Endothelial cell of umbilical vein (primary cell): ENCODE measurements around the gene PDE4B. TPM values are rescaled to one million over a fixed set of nuclear protein-coding genes. Genes with fewer than 3 reads are reported as not detected.

Experiments
- BruUV-seq: library from RNA; stranded (reverse); fragments of 400-500 nt; replicated peaks from 2 replicates; lab custom pipeline; 2021; lab: Mats Ljungman, UMichigan
- CTCF ChIA-PET: fragments of 300-600, 350-600 bp; sonication (Branson Sonifier 250); formaldehyde crosslinking; loops from one replicate; lab custom pipeline; 2021; ENCODE audit warnings: antibody characterized with exemption, inconsistent platforms; lab: Charles Lee
- POLR2A ChIA-PET: fragments of 300-600, 350-600 bp; sonication (Branson Sonifier 250); formaldehyde crosslinking; loops from one replicate; lab custom pipeline; 2021; ENCODE audit warnings: antibody characterized with exemption, inconsistent platforms; lab: Charles Lee
- DNase-seq: peaks from one replicate; pipeline ENCODE4 v3.0.0-alpha.2; 2011; ENCODE audit warnings: low read depth, low spot score
- FAIRE-seq: peaks from 2 replicates; lab custom pipeline; 2011; peaks lifted over from hg19 to GRCh38; lab: Jason Lieb, UNC
- H2AFZ ChIP-seq: 2 replicates; pipeline ENCODE4 v1.6.0; 2012; ENCODE audit warnings: low read depth, low read length, control low read depth, inconsistent platforms
- H3K27ac ChIP-seq: 2 replicates; pipeline ENCODE4 v1.5.1; 2011; ENCODE audit warnings: low read depth, mild to moderate bottlenecking, control low read depth, low read length, moderate library complexity; ENCODE audit not compliant: insufficient read depth
- H3K27me3 ChIP-seq, 2 experiments: 2 replicates each; pipeline versions ENCODE4 v1.6.0 to v1.6.1; 2011; ENCODE audit warnings: low read length in 2 of 2, mixed read lengths in 1 of 2; ENCODE audit not compliant: control insufficient read depth in 2 of 2, insufficient read depth in 2 of 2
- H3K36me3 ChIP-seq, 2 experiments: 2 replicates in 1 of 2; 3 replicates in 1 of 2; pipeline ENCODE4 v1.5.1; 2011; ENCODE audit warnings: low read length in 2 of 2, mild to moderate bottlenecking in 1 of 2, moderate library complexity in 1 of 2; ENCODE audit not compliant: control insufficient read depth in 2 of 2, insufficient read depth in 2 of 2; ENCODE audit errors: extremely low read depth in 1 of 2
- H3K4me1 ChIP-seq: 3 replicates; pipeline ENCODE4 v1.5.1; 2011; ENCODE audit warnings: mild to moderate bottlenecking, low read length; ENCODE audit not compliant: control insufficient read depth, insufficient read depth; ENCODE audit errors: extremely low read depth
- H3K4me2 ChIP-seq: 2 replicates; pipeline ENCODE4 v1.6.1; 2011; ENCODE audit warnings: low read length, control low read depth, mixed read lengths; ENCODE audit not compliant: insufficient read depth
- H3K4me3 ChIP-seq, 3 experiments: fragments of 200-600 bp in 1 of 3; sonication (generic), shearing (Covaris generic) in 1 of 3; replicated peaks in 1 of 3; 2 replicates each; pipeline ENCODE4 v1.5.1; 2011 to 2016; ENCODE audit warnings: control low read depth in 3 of 3, low read length in 3 of 3, mild to moderate bottlenecking in 2 of 3, inconsistent platforms in 1 of 3, low read depth in 1 of 3, moderate library complexity in 1 of 3; ENCODE audit not compliant: insufficient read depth in 1 of 3
- H3K79me2 ChIP-seq: 2 replicates; pipeline ENCODE4 v1.6.0; 2012; ENCODE audit warnings: low read length, inconsistent platforms; ENCODE audit not compliant: control insufficient read depth, insufficient read depth
- H3K9ac ChIP-seq: replicated peaks from 2 replicates; pipeline ENCODE3; 2011; ENCODE audit warnings: low read length, control low read depth; ENCODE audit not compliant: insufficient read depth; ENCODE audit errors: extremely low read depth
- H3K9me1 ChIP-seq: replicated peaks from 3 replicates; pipeline ENCODE4 v1.6.0; 2011; ENCODE audit warnings: mild to moderate bottlenecking, low read length; ENCODE audit not compliant: control insufficient read depth, insufficient read depth; ENCODE audit errors: extremely low read depth
- H3K9me3 ChIP-seq: replicated peaks from 2 replicates; pipeline ENCODE4 v1.5.1; 2012; ENCODE audit warnings: low read length, inconsistent platforms; ENCODE audit not compliant: control insufficient read depth, insufficient read depth
- H4K20me1 ChIP-seq: replicated peaks from 2 replicates; pipeline ENCODE3; 2011; ENCODE audit warnings: mild to moderate bottlenecking, low read length; ENCODE audit not compliant: control insufficient read depth, insufficient read depth; ENCODE audit errors: extremely low read depth
- EZH2 ChIP-seq: IDR thresholded peaks from 2 replicates; pipeline ENCODE4 v1.6.1; 2012; ENCODE audit warnings: borderline replicate concordance, low read depth, mild to moderate bottlenecking, moderate library complexity, low read length, inconsistent platforms; ENCODE audit not compliant: severe bottlenecking
- FOS ChIP-seq: IDR thresholded peaks from 2 replicates; pipeline ENCODE4 v1.6.1; 2011; ENCODE audit warnings: mild to moderate bottlenecking, low read length, moderate library complexity, borderline replicate concordance; ENCODE audit not compliant: insufficient read depth
- GATA2 ChIP-seq: IDR thresholded peaks from 2 replicates; pipeline ENCODE4 v1.7.0; 2011; ENCODE audit warnings: low read depth, mild to moderate bottlenecking, moderate library complexity, mixed read lengths, low read length; ENCODE audit not compliant: insufficient read length, insufficient read depth
- JUN ChIP-seq: IDR thresholded peaks from 2 replicates; pipeline ENCODE4 v1.6.1; 2011; ENCODE audit warnings: borderline replicate concordance, low read depth; ENCODE audit not compliant: insufficient read length, insufficient read depth
- MYC ChIP-seq: IDR thresholded peaks from one replicate; pipeline ENCODE4 v1.6.1; 2011; ENCODE audit warnings: mild to moderate bottlenecking, low read depth, low read length
- POLR2A ChIP-seq: IDR thresholded peaks from 2 replicates; pipeline ENCODE4 v1.6.1; 2012; ENCODE audit warnings: low read depth, mild to moderate bottlenecking, control low read depth, low read length
- POLR2AphosphoS5 ChIP-seq: IDR thresholded peaks from 2 replicates; pipeline ENCODE4 v1.6.1; 2012; ENCODE audit warnings: low read depth, mild to moderate bottlenecking, control low read depth, low read length, moderate library complexity; ENCODE audit not compliant: insufficient read depth
- dilution Hi-C: fragments of 300-500 bp; cut with MboI; formaldehyde crosslinking; loops from one replicate; pipeline ENCODE4 v1.15.0; 2019; ENCODE audit warnings: low sequenced_read_pairs; ENCODE audit not compliant: extremely low pct_ligation_motif_present
- intact Hi-C: fragments of 100-400 bp; cut with micrococcal nuclease; formaldehyde crosslinking; loops from one replicate; pipeline ENCODE4 v1.10.0; 2022
- polyA plus RNA-seq, 4 experiments: library from polyadenylated mRNA; depleted of rRNA in 3 of 4; stranded (reverse) in 3 of 4; unstranded in 1 of 4; fragments of >200 nt; gene quantifications; 2 replicates each; pipeline versions ENCODE4 v1.2.1 to v1.2.3, GENCODE V29; 2011 to 2012; ENCODE audit warnings: missing spikeins in 1 of 4
- total RNA-seq: library from RNA; stranded (reverse); gene quantifications from 2 replicates; pipeline ENCODE4 v1.2.3, GENCODE V29; 2021
- TF ChIP-seq, protein P1 (sequence below), 2 donors: IDR thresholded peaks; 1 replicate in 1 of 2; 2 replicates in 1 of 2; pipeline ENCODE4 v1.5.1; 2011; ENCODE audit warnings: low read length in 2 of 2, mild to moderate bottlenecking in 2 of 2, moderate library complexity in 2 of 2, control low read depth in 1 of 2, inconsistent platforms in 1 of 2, low read depth in 1 of 2; ENCODE audit not compliant: insufficient read depth in 1 of 2; ENCODE audit errors: extremely low read depth in 1 of 2
- TF ChIP-seq, protein P2 (sequence below): IDR thresholded peaks from 2 replicates; pipeline ENCODE4 v1.6.1; 2011; ENCODE audit not compliant: insufficient read depth, insufficient read length

The PDE4B gene
- total and polyA plus RNA-seq, 2 donors (not counting 3 experiments of a cell fraction or from before 2014, with no cell fraction given), result 63.5 to 69.8 TPM

DNA sequence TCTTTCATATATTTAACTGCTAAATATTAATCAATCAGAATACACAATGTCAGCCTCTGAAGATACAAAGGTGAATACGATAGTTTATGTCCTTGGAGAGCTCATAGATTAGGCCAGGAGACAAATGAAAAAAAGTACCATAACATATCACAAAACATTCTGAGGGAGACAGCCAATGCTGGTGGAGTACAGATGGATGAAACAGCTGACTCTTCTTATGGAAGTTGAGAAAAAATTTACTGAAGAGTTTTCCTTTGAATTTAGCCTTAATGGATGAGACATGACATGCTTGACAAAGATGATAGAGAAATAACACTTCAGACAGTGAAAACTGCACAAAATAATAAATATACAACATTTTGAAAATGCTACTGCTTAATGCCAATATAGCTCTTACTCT, 193.5 kb downstream of the PDE4B start:
- Histone ChIP-seq H3K9me3 (no peaks in the 10 kb centered on the region), H3K79me2 (no peaks in the 10 kb centered on the region), H4K20me1 (no peaks in the 10 kb centered on the region), H3K36me3 (no peaks in the 10 kb centered on the region), H3K4me1 (no peaks in the 10 kb centered on the region), H3K4me3 (no peak overlapping the region), H3K27me3 (peaks cover 1 to 2% of the 10 kb centered on the region in 2 experiments), H3K9me1 (no peaks in the 10 kb centered on the region), H3K27ac (no peak overlapping the region), H3K9ac (no peak overlapping the region), H2AFZ (no peak overlapping the region), H3K4me2 (no peak overlapping the region)
- no peak for FAIRE-seq
- dilution Hi-C loops (no loop called here), intact Hi-C loops (no loop called here)
- BruUV-seq, result no TSS peak
- TF ChIP-seq, protein P1, sequence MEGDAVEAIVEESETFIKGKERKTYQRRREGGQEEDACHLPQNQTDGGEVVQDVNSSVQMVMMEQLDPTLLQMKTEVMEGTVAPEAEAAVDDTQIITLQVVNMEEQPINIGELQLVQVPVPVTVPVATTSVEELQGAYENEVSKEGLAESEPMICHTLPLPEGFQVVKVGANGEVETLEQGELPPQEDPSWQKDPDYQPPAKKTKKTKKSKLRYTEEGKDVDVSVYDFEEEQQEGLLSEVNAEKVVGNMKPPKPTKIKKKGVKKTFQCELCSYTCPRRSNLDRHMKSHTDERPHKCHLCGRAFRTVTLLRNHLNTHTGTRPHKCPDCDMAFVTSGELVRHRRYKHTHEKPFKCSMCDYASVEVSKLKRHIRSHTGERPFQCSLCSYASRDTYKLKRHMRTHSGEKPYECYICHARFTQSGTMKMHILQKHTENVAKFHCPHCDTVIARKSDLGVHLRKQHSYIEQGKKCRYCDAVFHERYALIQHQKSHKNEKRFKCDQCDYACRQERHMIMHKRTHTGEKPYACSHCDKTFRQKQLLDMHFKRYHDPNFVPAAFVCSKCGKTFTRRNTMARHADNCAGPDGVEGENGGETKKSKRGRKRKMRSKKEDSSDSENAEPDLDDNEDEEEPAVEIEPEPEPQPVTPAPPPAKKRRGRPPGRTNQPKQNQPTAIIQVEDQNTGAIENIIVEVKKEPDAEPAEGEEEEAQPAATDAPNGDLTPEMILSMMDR (IDR thresholded peaks at IDR 0.05; ENCODE audit: extremely low read depth in 1 of 2, insufficient read depth in 1 of 2, low read depth in 1 of 2, low read length in 2 of 2), result no peak
- CTCF ChIA-PET, result interaction anchor here (2.4 kb wide), 1 partner anchor 256 kb away, joined by 8 read pairs; no protein-coding TSS in a partner anchor
- POLR2A ChIA-PET, result no interaction called here
- DNase-seq, result no peak

DNA sequence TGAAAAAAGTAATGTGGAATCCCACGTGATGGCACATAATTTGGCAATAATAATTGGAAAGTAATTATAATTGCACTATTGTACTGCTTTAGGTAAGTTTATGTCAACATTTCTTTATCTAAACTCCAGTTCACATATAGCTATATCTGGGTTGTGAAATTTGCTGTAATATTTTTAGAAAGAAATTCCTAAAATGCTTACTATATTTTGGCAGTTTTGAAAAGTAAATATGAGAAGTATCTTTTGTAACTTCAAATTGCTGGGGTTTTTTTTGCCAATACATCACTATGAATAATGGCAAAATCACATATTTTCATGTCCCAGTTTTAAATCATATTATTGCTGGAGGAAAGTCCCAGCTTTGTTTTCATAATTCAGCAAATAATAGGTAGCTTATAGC, 197.5 kb downstream of the PDE4B start:
- no peaks in the 10 kb centered on the region for H3K9me1 ChIP-seq
- H2AFZ ChIP-seq, result no peak overlapping the region
- POLR2A ChIA-PET, result no interaction called here
- dilution Hi-C loops (no loop called here), intact Hi-C loops (no loop called here)
- H3K27me3 ChIP-seq, result peaks cover 0 to 2% of the 10 kb centered on the region in 2 experiments
- no TSS peak for BruUV-seq
- H3K9me3 ChIP-seq, result no peaks in the 10 kb centered on the region
- no peak overlapping the region for H3K4me3 ChIP-seq
- H3K36me3 ChIP-seq, result no peaks in the 10 kb centered on the region
- H3K4me1 ChIP-seq, result no peaks in the 10 kb centered on the region
- no peak overlapping the region for H3K4me2 ChIP-seq
- no peak for DNase-seq
- no peak for FAIRE-seq
- CTCF ChIA-PET, result no interaction called here
- H4K20me1 ChIP-seq, result no peaks in the 10 kb centered on the region
- TF ChIP-seq JUN (no peak), POLR2A (no peak), FOS (no peak), MYC (no peak), GATA2 (no peak), POLR2AphosphoS5 (no peak), EZH2 (no peak)
- TF ChIP-seq, protein P2, sequence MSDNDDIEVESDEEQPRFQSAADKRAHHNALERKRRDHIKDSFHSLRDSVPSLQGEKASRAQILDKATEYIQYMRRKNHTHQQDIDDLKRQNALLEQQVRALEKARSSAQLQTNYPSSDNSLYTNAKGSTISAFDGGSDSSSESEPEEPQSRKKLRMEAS, result no peak
- TF ChIP-seq, protein P1 (IDR thresholded peaks at IDR 0.05; ENCODE audit: extremely low read depth in 1 of 2, insufficient read depth in 1 of 2, low read depth in 1 of 2, low read length in 2 of 2), result no peak
- H3K79me2 ChIP-seq, result no peaks in the 10 kb centered on the region
- H3K9ac ChIP-seq, result no peak overlapping the region
- no peak overlapping the region for H3K27ac ChIP-seq
